Right ventricle myocardium inferior (tissue), 1 donor: ENCODE data around the gene CCDC178. TPM values are rescaled to one million over a fixed set of nuclear protein-coding genes. Genes with fewer than 3 reads are reported as not detected.
"Not testable (repeated sequence)": the region's sequence is repeated elsewhere in the genome, so short reads cannot be mapped to it uniquely, and the experiment has no call there.

Experiments used
- ATAC-seq: fragments of 200-7000 bp; cut with Tn5 transposase; one replicate; pipeline ENCODE4 v1.9.1; 2020; ENCODE audit warnings: mild to moderate bottlenecking, moderate library complexity
- DNase-seq: peaks from one replicate; pipeline ENCODE4 v3.0.0; 2021; ENCODE audit errors: missing footprints
- intact Hi-C: fragments of 100-400 bp; cut with DNase I; formaldehyde crosslinking; loops from one replicate; pipeline ENCODE4 v1.11.0; 2022
- total RNA-seq: library from RNA; stranded (reverse); fragmentation: NEBNext Ultra II Directional; extraction: Animal tissue kit (Norgen Biotek cat#: 25700); gene quantifications from one replicate; pipeline ENCODE4 v1.2.1, GENCODE V29; 2021
- donor health status: DM: no; HTN: yes; CAD: no; lungs with severe emphysema.

Gene CCDC178
- total RNA-seq, 1 donor from 2014 or later: 0.27 TPM

- DNase-seq (no peak), ATAC-seq (no peak)
- intact Hi-C loops: no loop called here
These were observed 283.5 kb downstream of the CCDC178 start for GRCh38 chr18:33156906-33157470.

GRCh38 chr18:33154049-33154448, 286.5 kb downstream of the CCDC178 start:
- ATAC-seq (no peak), DNase-seq (no peak)
- intact Hi-C loops: no loop called here

- no peak for ATAC-seq
- no peak for DNase-seq
- intact Hi-C loops: no loop called here
These were observed 288.1 kb downstream of the CCDC178 start for GRCh38 chr18:33152376-33152775.

- ATAC-seq, DNase-seq, intact Hi-C loops: not testable (repeated sequence)
These were observed 292.7 kb downstream of the CCDC178 start for GRCh38 chr18:33147811-33148210.

GRCh38 chr18:33146014-33146413, 294.5 kb downstream of the CCDC178 start:
- no peak for DNase-seq
- intact Hi-C loops: no loop called here
- ATAC-seq: no peak

DNA sequence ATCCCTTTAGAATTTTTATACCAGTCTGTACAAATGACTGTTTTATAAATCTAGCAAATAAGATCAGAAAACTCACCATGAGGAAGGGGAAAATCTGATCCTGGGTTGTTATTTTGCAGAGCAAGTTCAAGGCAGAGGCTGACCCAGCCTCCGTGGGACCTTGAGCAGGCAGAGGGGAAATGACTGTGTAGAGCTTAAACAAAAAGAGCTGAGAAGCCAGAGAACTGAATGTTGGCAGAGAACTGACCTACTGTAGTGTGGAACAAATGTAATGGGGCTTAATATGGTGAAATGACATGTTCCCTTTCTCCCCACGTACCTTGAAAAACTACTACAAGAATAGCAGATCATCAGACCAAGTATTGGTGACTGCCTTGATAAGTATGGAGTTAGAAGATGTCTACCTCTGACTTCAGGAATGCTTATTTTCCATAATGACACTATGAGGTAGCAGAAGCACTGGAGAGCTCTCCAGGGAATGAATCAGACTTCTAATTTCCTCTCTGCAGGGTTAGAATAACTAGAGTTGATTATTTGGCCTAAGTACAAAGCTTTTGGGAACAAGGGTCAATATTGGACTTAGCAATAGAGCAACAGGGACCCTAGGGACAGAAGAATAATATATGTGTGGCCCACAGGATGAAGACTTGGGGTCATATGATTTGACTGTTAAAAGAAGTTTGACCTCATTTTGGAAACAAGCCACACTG, 304.4 kb downstream of the CCDC178 start:
- DNase-seq (no peak), ATAC-seq (no peak)
- intact Hi-C loops: no loop called here

DNA sequence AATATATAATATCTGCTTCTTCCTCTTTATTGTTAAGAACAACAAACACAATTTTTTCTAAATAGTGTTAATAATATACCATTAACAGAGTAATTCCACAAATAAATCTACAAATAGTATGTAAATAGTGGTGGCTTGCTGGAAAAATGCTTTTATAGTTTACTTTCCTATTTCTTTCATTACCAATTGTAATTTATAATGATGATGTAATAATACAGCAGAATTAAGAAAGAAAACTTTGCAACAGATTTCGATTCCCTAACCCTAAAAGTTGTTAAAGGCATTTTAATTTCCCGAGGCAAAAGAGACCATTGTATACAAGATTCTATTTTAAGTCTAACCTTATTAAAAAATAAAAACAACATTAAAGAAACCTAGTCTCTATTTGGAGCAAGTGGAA, 307.9 kb downstream of the CCDC178 start:
- intact Hi-C loops: no loop called here
- DNase-seq (no peak), ATAC-seq (no peak)

DNA sequence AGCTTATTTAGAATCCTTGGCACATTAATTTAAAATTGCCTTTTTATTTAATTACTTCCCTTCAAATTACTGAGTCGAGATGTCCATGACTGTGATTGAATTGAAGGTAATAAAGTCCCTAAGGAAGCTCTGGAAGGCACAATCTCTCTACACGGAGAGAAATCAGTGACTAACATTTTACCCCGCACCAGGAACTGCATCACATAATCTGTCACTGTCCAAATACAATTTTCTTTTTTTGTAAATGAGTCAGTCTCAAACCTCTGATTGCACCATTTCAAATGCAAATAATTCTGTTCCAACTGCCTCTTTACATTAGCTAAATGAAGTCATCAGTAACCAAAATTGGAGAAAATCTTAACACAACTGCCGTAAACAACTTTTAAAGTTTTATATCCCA, 311.9 kb downstream of the CCDC178 start:
- intact Hi-C loops: no loop called here
- ATAC-seq (no peak), DNase-seq (no peak)

- DNase-seq (no peak), ATAC-seq (no peak)
- intact Hi-C loops: no loop called here
These were observed 316.5 kb downstream of the CCDC178 start for GRCh38 chr18:33123862-33124518.

GRCh38 chr18:33116376-33116775, 324.1 kb downstream of the CCDC178 start:
- intact Hi-C loops: no loop called here
- ATAC-seq (no peak), DNase-seq (no peak)

DNA sequence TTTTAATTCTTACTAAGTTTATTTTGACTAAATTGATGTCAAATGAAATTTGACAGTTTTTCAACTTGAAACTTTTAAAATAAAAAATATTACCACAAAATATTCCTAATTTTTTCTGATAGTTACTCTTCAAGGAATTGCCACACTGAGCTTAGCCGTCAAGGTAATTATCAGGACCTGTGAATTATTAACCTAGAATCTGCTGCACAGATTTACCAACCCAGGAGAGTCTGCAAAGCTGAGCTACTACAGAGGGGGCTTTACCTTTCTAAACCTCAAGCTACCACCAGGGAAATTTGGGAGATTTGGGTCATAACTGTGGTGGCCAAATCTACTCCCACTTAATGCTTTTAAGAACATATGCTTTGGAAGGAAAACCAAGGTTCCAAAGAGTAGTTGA, 324.6 kb downstream of the CCDC178 start:
- no peak for ATAC-seq
- intact Hi-C loops: no loop called here
- no peak for DNase-seq

DNA sequence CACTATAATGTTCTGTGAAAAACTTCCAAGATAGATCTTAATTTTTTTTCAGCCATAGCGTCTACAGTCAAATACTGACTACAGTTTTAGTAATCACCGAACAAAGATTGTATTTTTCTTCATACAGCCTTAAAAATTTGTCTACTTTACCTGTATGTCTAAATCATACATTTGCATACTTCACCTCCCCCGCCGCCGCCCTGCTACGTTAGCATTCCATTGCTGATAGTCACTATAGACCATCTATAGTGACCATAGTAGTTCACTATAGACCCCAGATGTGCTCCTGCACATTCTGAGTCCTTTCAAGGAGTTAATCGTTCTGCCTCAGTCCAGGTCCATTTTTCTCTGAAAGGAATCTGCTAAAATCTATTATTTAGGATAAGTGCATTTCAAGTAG, 325.0 kb downstream of the CCDC178 start:
- no peak for DNase-seq
- intact Hi-C loops: no loop called here

DNA sequence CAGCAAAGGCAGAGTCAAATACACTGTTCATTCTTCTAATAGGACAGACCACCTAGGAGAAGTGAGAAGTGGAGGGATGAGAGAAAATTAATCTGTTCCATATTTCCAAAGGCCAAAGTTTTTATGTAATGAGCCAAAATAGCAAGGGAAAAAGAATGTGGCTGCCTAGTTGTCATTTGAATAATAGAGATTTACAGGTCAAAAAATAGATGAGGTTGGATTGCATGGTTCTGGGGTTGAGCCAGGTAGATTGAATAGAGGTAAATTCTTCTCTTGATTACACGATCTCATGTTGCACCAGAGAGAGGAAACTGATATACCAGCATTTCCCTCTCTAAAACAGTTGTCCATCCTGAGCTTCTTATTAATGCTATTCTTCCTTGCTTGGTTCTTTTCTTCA, 325.8 kb downstream of the CCDC178 start:
- ATAC-seq: no peak
- no peak for DNase-seq
- intact Hi-C loops: no loop called here

More for the DNA sequence above, 325.0 kb downstream of the CCDC178 start:
- ATAC-seq: no peak

- intact Hi-C loops: no loop called here
- DNase-seq (no peak), ATAC-seq (no peak)
These were observed 327.1 kb downstream of the CCDC178 start for GRCh38 chr18:33113416-33113815.

GRCh38 chr18:33107511-33107910, 333.0 kb downstream of the CCDC178 start:
- ATAC-seq (no peak), DNase-seq (no peak)
- intact Hi-C loops: no loop called here

- no peak for DNase-seq
- intact Hi-C loops: no loop called here
- no peak for ATAC-seq
These were observed 339.2 kb downstream of the CCDC178 start for GRCh38 chr18:33101316-33101715.

DNA sequence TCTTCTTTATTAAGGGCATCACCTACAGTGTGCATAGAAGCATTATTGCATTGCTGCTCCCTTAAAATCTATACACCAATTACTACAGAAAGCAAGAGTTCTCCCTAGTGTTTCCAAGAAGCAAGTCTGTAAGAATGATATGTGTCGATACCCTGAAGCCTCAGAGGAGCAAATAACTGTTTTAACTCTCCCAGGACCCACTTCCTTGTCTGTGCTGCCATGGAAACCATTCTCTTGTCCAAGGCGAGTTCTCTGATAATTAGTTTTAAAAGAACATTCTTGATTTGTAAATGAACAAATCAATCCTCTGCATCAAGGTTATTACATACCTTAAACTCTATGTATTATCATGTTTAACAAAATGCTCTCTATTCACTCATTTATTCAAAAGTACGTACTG, 340.9 kb downstream of the CCDC178 start:
- no peak for ATAC-seq

DNA sequence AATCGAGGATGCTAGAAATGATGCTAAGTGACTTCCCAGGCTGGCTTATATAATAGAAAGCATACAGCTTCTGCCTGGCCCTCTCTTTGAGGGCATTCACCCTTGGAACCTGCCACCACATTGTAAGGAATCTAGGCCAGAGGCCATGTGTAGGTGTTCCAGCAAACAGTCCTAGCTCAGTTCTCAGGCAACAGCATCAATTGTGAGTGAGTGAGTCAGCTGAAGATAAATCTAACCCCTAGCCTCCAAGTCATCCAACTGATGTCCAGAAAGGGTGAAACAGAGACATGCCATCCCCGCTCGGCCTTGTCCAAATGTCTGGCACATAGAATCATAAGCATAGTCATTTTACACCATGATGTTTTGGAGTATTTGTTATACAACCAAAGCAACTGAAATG, 343.4 kb downstream of the CCDC178 start:
- ATAC-seq (no peak), DNase-seq (no peak)
- intact Hi-C loops: no loop called here

More for the DNA sequence above, 340.9 kb downstream of the CCDC178 start:
- DNase-seq: no peak
- intact Hi-C loops: no loop called here

GRCh38 chr18:33090461-33090860, 350.1 kb downstream of the CCDC178 start:
- DNase-seq (no peak), ATAC-seq (no peak)
- intact Hi-C loops: no loop called here

DNA sequence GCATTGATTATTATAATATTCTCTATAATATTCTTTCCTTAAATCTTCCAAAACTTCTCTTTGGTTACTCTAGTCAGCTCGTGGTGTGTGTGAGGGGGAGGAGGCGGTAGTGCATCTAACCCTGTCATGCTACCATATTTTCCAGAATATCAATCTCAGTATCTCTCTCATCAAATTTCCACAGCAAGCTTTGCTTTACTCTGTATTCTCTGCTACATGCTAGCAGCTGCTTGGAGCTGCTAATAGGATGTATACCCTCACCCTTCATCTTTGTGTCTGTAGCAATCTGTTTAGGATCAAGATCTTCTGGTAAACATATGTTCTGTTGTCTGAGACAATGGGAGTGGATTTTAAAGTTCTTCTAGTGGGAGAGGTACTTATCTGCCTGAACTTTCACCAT, 363.9 kb downstream of the CCDC178 start:
- intact Hi-C loops: no loop called here

More for the DNA sequence above, 363.9 kb downstream of the CCDC178 start:
- ATAC-seq (no peak), DNase-seq (no peak)
